Osteocyte (in vitro differentiated cells): ENCODE measurements around the gene HFE. TPM values are rescaled to one million over a fixed set of nuclear protein-coding genes. Genes with fewer than 3 reads are reported as not detected.

Experiments used
- DNase-seq: peaks from one replicate; pipeline ENCODE4 v3.0.0; 2021; ENCODE audit warnings: mixed read lengths; ENCODE audit not compliant: unreplicated experiment; ENCODE audit errors: extremely low spot score
- H3K27ac Mint-ChIP-seq: one replicate; pipeline ENCODE4 v1.8.0; 2021; ENCODE audit warnings: mild to moderate bottlenecking, mixed read lengths; ENCODE audit not compliant: unreplicated experiment
- H3K27me3 Mint-ChIP-seq: one replicate; pipeline ENCODE4 v1.8.0; 2021; ENCODE audit warnings: mixed read lengths; ENCODE audit not compliant: unreplicated experiment
- H3K36me3 Mint-ChIP-seq: one replicate; pipeline ENCODE4 v1.8.0; 2021; ENCODE audit warnings: mixed read lengths; ENCODE audit not compliant: unreplicated experiment
- H3K4me1 Mint-ChIP-seq: one replicate; pipeline ENCODE4 v1.8.0; 2021; ENCODE audit warnings: mixed read lengths; ENCODE audit not compliant: unreplicated experiment
- H3K4me3 Mint-ChIP-seq: one replicate; pipeline ENCODE4 v1.8.0; 2021; ENCODE audit warnings: mild to moderate bottlenecking, moderate library complexity, mixed read lengths; ENCODE audit not compliant: unreplicated experiment
- H3K9me3 Mint-ChIP-seq: one replicate; pipeline ENCODE4 v1.8.0; 2021; ENCODE audit warnings: mixed read lengths; ENCODE audit not compliant: unreplicated experiment
- total RNA-seq: library from RNA; stranded (reverse); gene quantifications from 2 replicates; pipeline ENCODE4 v1.2.1, GENCODE V29; 2021
- TF ChIP-seq, protein P1 (sequence below): fragments of 200-600 bp; sonication (generic); IDR thresholded peaks from 2 replicates; pipeline ENCODE4 v1.5.0; 2021; ENCODE audit warnings: antibody characterized with exemption, mild to moderate bottlenecking, moderate library complexity

The HFE gene
- total RNA-seq, 1 donor from 2014 or later = 6.2 TPM

DNA sequence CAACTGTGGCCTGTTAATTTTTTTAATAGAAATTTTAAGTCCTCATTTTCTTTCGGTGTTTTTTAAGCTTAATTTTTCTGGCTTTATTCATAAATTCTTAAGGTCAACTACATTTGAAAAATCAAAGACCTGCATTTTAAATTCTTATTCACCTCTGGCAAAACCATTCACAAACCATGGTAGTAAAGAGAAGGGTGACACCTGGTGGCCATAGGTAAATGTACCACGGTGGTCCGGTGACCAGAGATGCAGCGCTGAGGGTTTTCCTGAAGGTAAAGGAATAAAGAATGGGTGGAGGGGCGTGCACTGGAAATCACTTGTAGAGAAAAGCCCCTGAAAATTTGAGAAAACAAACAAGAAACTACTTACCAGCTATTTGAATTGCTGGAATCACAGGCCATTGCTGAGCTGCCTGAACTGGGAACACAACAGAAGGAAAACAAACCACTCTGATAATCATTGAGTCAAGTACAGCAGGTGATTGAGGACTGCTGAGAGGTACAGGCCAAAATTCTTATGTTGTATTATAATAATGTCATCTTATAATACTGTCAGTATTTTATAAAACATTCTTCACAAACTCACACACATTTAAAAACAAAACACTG is 10.1 kb downstream of the HFE start:
- Mint-ChIP-seq H3K4me1 (peaks cover under 1% of the 10 kb centered on the region), H3K9me3 (no peaks in the 10 kb centered on the region), H3K4me3 (no peak overlapping the region), H3K27ac (no peak overlapping the region), H3K27me3 (peaks cover 5% of the 10 kb centered on the region), H3K36me3 (no peaks in the 10 kb centered on the region)
- no peak for DNase-seq
- TF ChIP-seq, protein P1, sequence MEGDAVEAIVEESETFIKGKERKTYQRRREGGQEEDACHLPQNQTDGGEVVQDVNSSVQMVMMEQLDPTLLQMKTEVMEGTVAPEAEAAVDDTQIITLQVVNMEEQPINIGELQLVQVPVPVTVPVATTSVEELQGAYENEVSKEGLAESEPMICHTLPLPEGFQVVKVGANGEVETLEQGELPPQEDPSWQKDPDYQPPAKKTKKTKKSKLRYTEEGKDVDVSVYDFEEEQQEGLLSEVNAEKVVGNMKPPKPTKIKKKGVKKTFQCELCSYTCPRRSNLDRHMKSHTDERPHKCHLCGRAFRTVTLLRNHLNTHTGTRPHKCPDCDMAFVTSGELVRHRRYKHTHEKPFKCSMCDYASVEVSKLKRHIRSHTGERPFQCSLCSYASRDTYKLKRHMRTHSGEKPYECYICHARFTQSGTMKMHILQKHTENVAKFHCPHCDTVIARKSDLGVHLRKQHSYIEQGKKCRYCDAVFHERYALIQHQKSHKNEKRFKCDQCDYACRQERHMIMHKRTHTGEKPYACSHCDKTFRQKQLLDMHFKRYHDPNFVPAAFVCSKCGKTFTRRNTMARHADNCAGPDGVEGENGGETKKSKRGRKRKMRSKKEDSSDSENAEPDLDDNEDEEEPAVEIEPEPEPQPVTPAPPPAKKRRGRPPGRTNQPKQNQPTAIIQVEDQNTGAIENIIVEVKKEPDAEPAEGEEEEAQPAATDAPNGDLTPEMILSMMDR = peak; percentile 85

DNA sequence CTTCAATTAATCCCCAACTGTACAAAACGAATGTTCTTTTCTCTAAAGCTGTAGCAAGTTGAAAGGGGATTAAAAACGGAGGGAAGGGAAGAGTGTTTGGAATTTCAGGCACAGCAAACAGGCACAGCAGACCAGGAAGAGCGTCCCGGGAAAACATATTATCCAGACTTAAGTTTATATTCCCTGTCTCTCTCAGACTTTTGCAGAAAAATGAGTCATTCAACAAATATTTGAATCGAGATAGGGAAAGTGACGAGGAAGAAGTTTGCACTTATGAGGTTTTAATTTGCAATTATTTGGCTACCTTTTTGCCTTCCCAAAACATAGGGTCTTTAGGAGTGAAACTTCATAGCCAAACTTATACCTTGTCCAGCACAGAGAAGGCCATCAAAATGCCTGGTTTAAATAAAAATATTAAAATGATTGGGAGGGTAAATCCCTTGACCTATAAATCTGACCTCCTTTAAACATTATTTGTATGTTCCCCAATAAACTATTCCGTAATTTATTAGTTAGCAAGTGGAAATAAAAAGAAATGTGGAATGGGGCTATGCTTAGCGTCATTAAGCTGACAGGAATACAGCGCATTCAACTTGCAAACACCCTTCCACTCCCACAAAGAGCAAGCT is 16.0 kb downstream of the HFE start:
- H3K27ac Mint-ChIP-seq = peak overlapping the region; percentile 94
- TF ChIP-seq, protein P1 = no peak
- DNase-seq = no peak
- no peaks in the 10 kb centered on the region for H3K9me3 Mint-ChIP-seq
- peaks cover 18% of the 10 kb centered on the region for H3K4me1 Mint-ChIP-seq
- no peaks in the 10 kb centered on the region for H3K36me3 Mint-ChIP-seq
- H3K4me3 Mint-ChIP-seq = peak overlapping the region; percentile 84
- H3K27me3 Mint-ChIP-seq = no peaks in the 10 kb centered on the region

DNA sequence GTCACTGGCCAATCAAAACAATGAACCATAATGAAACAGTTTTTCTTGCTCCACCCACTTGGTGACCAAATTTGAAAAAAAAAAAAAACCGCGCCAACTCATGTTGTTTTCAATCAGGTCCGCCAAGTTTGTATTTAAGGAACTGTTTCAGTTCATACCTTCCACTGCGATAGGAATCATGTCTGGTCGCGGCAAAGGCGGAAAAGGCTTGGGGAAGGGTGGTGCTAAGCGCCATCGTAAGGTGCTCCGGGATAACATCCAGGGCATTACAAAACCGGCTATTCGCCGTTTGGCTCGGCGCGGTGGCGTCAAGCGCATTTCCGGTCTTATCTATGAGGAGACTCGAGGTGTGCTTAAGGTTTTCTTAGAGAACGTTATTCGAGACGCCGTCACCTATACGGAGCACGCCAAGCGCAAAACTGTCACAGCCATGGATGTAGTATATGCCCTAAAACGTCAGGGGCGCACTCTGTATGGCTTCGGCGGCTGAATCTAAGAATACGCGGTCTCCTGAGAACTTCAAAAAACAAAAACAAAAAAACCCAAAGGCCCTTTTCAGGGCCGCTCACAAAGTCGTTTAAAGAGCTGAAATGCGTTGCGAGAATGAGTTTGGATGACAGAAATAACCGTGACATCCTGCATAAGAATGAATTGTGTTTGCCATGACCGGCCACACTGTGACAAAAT is 16.7 kb downstream of the HFE start:
- Mint-ChIP-seq H3K9me3 (no peaks in the 10 kb centered on the region), H3K27ac (peak overlapping the region; percentile 94)
- DNase-seq = peak; percentile 92

DNA sequence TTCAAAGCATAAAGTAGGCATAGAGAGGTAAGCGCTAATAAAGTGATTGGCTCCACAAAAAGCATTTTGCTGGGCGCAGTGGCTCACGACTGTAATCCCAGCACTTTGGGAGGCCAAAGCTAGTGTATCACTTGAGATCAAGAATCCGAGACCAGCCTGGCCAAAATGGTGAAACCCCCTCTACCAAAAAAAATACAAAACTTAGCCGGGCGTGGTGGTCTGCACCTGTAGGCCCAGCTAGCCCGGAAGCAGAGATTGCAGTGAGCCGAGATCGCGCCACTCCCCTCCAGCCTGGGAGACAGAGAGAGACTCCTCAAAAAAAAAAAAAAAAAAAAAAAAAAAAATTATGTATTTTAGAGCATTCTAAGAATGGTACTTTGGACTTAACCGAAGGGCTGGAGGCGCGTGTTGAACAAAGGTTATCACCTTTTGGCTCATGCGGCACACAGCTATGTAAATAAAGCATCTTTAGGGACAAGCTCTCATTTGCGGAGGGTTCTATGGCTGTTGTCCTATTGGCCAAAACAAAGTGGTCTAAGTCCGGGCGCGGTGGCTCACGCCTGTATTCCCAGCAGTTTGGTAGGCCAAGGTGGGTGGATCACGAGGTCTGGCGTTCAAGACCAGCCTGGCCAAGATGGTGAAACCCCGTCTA is 17.4 kb downstream of the HFE start:
- no peaks in the 10 kb centered on the region for H3K27me3 Mint-ChIP-seq
- H3K4me3 Mint-ChIP-seq = peak overlapping the region; percentile 84

More for the DNA sequence above, 16.7 kb downstream of the HFE start:
- Mint-ChIP-seq H3K27me3 (no peaks in the 10 kb centered on the region), H3K4me1 (peaks cover 18% of the 10 kb centered on the region), H3K36me3 (no peaks in the 10 kb centered on the region), H3K4me3 (peak overlapping the region; percentile 84)
- TF ChIP-seq, protein P1 = peak; percentile 59

More for the DNA sequence above, 17.4 kb downstream of the HFE start:
- TF ChIP-seq, protein P1 = no peak
- Mint-ChIP-seq H3K36me3 (no peaks in the 10 kb centered on the region), H3K27ac (peak overlapping the region; percentile 94), H3K9me3 (no peaks in the 10 kb centered on the region), H3K4me1 (peaks cover 18% of the 10 kb centered on the region)
- no peak for DNase-seq
